Measurements from ENCODE around the gene TMEM212. TPM values are rescaled to one million over a fixed set of nuclear protein-coding genes. Genes with fewer than 3 reads are reported as not detected.
A peak's percentile ranks its signal among the peaks of the same experiment; 100 is the strongest.

TMEM212 gene
- total and polyA plus RNA-seq, 2 of the 13 experiments (the other 11 are each of a cell fraction or from before 2014, with no cell fraction given): not detected

- TF ChIP-seq BCLAF1 (IDR thresholded peaks at IDR 0.05) (no peak), BRF2 (CRISPR knock-in tag; IDR thresholded peaks at IDR 0.05) (no peak), HBP1 (CRISPR knock-in tag; IDR thresholded peaks at IDR 0.05; ENCODE audit: low read depth) (no peak), CHD4 (IDR thresholded peaks at IDR 0.05; ENCODE audit: borderline replicate concordance, low read length) (no peak), AHDC1 (CRISPR knock-in tag; IDR thresholded peaks at IDR 0.05; ENCODE audit: borderline replicate concordance) (peak; percentile 53; the same call in 1 of the 2 replicates), ZKSCAN1 (IDR thresholded peaks at IDR 0.05; ENCODE audit: low read length) (no peak), ZNF792 (CRISPR knock-in tag; IDR thresholded peaks at IDR 0.05) (no peak), MED1 (CRISPR knock-in tag; IDR thresholded peaks at IDR 0.05) (peak; percentile 47; the same call in 1 of the 2 replicates), ARID5B (CRISPR knock-in tag; IDR thresholded peaks at IDR 0.05) (peak; percentile 86)
Observed at GRCh38 chr3:171901615-171902312, 58.6 kb downstream of the TMEM212 start (continued).

Data from HepG2 (cell line).